ENCODE data around the gene C19orf81.

DNA sequence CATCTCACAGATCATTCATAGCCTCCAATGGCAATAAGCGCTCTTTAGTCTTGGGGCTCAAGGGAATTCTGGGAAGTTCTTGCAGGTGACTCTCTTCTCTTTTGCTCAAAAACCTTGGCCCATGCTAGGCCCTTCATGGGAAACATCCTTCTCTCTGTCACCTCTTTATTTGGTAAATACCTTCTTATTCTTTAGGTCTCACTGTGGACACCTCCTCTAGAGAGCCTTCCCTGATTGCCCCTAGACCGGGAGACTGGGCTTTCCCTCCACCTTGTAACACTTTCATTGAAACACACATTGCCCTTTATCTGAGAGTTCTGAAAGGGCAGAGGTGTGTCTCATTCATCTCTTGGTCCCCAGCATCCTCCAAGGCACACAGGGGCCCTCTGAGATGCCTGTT, 1.9 kb downstream of the C19orf81 start:
- TF ChIP-seq, protein P1, sequence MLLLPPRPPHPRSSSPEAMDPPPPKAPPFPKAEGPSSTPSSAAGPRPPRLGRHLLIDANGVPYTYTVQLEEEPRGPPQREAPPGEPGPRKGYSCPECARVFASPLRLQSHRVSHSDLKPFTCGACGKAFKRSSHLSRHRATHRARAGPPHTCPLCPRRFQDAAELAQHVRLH (tag by site-specific recombination; IDR thresholded peaks at IDR 0.05) = no peak
- TF ChIP-seq ZNF274 (IDR thresholded peaks at IDR 0.05; ENCODE audit: low read length) = no peak
- TF ChIP-seq ZNF274 (tag by site-specific recombination; IDR thresholded peaks at IDR 0.05; ENCODE audit: borderline replicate concordance) = no peak
- TF ChIP-seq, protein P2, sequence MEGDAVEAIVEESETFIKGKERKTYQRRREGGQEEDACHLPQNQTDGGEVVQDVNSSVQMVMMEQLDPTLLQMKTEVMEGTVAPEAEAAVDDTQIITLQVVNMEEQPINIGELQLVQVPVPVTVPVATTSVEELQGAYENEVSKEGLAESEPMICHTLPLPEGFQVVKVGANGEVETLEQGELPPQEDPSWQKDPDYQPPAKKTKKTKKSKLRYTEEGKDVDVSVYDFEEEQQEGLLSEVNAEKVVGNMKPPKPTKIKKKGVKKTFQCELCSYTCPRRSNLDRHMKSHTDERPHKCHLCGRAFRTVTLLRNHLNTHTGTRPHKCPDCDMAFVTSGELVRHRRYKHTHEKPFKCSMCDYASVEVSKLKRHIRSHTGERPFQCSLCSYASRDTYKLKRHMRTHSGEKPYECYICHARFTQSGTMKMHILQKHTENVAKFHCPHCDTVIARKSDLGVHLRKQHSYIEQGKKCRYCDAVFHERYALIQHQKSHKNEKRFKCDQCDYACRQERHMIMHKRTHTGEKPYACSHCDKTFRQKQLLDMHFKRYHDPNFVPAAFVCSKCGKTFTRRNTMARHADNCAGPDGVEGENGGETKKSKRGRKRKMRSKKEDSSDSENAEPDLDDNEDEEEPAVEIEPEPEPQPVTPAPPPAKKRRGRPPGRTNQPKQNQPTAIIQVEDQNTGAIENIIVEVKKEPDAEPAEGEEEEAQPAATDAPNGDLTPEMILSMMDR (tag by site-specific recombination; IDR thresholded peaks at IDR 0.05) = no peak
- TF ChIP-seq KLF16 (tag by site-specific recombination; IDR thresholded peaks at IDR 0.05) = no peak
- TF ChIP-seq, protein P3, sequence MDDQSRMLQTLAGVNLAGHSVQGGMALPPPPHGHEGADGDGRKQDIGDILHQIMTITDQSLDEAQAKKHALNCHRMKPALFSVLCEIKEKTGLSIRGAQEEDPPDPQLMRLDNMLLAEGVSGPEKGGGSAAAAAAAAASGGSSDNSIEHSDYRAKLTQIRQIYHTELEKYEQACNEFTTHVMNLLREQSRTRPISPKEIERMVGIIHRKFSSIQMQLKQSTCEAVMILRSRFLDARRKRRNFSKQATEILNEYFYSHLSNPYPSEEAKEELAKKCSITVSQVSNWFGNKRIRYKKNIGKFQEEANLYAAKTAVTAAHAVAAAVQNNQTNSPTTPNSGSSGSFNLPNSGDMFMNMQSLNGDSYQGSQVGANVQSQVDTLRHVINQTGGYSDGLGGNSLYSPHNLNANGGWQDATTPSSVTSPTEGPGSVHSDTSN (CRISPR knock-in tag; IDR thresholded peaks at IDR 0.05) = no peak
- no peak for TF ChIP-seq MEIS1 (CRISPR knock-in tag; IDR thresholded peaks at IDR 0.05; ENCODE audit: borderline replicate concordance)
- TF ChIP-seq, protein P4, sequence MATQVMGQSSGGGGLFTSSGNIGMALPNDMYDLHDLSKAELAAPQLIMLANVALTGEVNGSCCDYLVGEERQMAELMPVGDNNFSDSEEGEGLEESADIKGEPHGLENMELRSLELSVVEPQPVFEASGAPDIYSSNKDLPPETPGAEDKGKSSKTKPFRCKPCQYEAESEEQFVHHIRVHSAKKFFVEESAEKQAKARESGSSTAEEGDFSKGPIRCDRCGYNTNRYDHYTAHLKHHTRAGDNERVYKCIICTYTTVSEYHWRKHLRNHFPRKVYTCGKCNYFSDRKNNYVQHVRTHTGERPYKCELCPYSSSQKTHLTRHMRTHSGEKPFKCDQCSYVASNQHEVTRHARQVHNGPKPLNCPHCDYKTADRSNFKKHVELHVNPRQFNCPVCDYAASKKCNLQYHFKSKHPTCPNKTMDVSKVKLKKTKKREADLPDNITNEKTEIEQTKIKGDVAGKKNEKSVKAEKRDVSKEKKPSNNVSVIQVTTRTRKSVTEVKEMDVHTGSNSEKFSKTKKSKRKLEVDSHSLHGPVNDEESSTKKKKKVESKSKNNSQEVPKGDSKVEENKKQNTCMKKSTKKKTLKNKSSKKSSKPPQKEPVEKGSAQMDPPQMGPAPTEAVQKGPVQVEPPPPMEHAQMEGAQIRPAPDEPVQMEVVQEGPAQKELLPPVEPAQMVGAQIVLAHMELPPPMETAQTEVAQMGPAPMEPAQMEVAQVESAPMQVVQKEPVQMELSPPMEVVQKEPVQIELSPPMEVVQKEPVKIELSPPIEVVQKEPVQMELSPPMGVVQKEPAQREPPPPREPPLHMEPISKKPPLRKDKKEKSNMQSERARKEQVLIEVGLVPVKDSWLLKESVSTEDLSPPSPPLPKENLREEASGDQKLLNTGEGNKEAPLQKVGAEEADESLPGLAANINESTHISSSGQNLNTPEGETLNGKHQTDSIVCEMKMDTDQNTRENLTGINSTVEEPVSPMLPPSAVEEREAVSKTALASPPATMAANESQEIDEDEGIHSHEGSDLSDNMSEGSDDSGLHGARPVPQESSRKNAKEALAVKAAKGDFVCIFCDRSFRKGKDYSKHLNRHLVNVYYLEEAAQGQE (tag by site-specific recombination; IDR thresholded peaks at IDR 0.05) = no peak
- no peak for TF ChIP-seq REPIN1 (tag by site-specific recombination; IDR thresholded peaks at IDR 0.05; ENCODE audit: low read depth)
- no peak for TF ChIP-seq FEZF1 (tag by site-specific recombination; IDR thresholded peaks at IDR 0.05)
